Upper lobe of right lung (tissue), 1 donor: ENCODE measurements around the gene RNF13. TPM values are rescaled to one million over a fixed set of nuclear protein-coding genes. Genes with fewer than 3 reads are reported as not detected.

ENCODE experiments used
- ATAC-seq: fragments of 200-7000 bp; cut with Tn5 transposase; one replicate; pipeline ENCODE4 v1.9.1; 2020; ENCODE audit warnings: mild to moderate bottlenecking, moderate library complexity
- DNase-seq: peaks from one replicate; pipeline ENCODE4 v3.0.0-alpha.2; 2020
- H3K27ac ChIP-seq: fragments of 200-600 bp; one replicate; pipeline ENCODE4 v1.8.0; 2022
- H3K27me3 ChIP-seq: fragments of 200-600 bp; one replicate; pipeline ENCODE4 v1.8.0; 2022; ENCODE audit warnings: mild to moderate bottlenecking
- H3K36me3 ChIP-seq: fragments of 200-600 bp; one replicate; pipeline ENCODE4 v1.8.0; 2022
- H3K4me1 ChIP-seq: fragments of 200-600 bp; one replicate; pipeline ENCODE4 v1.8.0; 2022
- H3K4me3 ChIP-seq: fragments of 200-600 bp; one replicate; pipeline ENCODE4 v1.8.0; 2022; ENCODE audit warnings: mild to moderate bottlenecking
- H3K9me3 ChIP-seq: fragments of 200-600 bp; one replicate; pipeline ENCODE4 v1.8.0; 2022
- intact Hi-C: fragments of 100-400 bp; cut with DNase I; formaldehyde crosslinking; loops from one replicate; pipeline ENCODE4 v1.11.0; 2022
- total RNA-seq: library from RNA; stranded (reverse); fragmentation: NEBNext Ultra II Directional; extraction: Animal tissue kit (Norgen Biotek cat#: 25700); gene quantifications from one replicate; pipeline ENCODE4 v1.2.1, GENCODE V29; 2021
- TF ChIP-seq, protein P1 (sequence below): fragments of 200-600 bp; IDR thresholded peaks from one replicate; pipeline ENCODE4 v1.8.0; 2022; ENCODE audit warnings: antibody characterized with exemption
- donor health status: DM: no; HTN: yes; CAD: no; lungs with severe emphysema.

Gene RNF13
- total RNA-seq, 1 donor from 2014 or later, result 136 TPM

DNA sequence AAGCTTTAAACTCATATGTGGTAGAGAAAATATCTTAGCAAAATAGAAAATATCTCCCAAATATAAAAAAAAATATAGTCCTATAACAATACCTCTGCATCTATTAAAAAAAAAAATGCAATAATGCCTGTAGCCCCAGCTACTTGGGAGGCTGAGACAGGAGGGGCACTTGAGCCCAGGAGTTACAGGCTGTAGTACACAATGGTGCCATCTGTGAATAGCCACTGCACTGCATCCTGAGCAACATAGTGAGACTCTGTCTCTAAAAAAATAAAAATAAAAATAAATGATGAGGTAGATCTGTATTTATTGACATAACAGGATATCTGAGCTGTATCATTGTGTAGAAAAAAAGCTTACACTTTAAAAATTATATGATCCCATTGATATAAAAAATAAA, 87.3 kb downstream of the RNF13 start:
- Histone ChIP-seq H3K36me3 (peaks cover 32% of the 10 kb centered on the region), H3K27ac (no peak overlapping the region), H3K9me3 (no peaks in the 10 kb centered on the region), H3K4me1 (no peaks in the 10 kb centered on the region), H3K4me3 (no peak overlapping the region), H3K27me3 (no peaks in the 10 kb centered on the region)
- intact Hi-C loops, result no loop called here
- ATAC-seq (no peak), DNase-seq (no peak)
- TF ChIP-seq, protein P1, sequence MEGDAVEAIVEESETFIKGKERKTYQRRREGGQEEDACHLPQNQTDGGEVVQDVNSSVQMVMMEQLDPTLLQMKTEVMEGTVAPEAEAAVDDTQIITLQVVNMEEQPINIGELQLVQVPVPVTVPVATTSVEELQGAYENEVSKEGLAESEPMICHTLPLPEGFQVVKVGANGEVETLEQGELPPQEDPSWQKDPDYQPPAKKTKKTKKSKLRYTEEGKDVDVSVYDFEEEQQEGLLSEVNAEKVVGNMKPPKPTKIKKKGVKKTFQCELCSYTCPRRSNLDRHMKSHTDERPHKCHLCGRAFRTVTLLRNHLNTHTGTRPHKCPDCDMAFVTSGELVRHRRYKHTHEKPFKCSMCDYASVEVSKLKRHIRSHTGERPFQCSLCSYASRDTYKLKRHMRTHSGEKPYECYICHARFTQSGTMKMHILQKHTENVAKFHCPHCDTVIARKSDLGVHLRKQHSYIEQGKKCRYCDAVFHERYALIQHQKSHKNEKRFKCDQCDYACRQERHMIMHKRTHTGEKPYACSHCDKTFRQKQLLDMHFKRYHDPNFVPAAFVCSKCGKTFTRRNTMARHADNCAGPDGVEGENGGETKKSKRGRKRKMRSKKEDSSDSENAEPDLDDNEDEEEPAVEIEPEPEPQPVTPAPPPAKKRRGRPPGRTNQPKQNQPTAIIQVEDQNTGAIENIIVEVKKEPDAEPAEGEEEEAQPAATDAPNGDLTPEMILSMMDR, result no peak

DNA sequence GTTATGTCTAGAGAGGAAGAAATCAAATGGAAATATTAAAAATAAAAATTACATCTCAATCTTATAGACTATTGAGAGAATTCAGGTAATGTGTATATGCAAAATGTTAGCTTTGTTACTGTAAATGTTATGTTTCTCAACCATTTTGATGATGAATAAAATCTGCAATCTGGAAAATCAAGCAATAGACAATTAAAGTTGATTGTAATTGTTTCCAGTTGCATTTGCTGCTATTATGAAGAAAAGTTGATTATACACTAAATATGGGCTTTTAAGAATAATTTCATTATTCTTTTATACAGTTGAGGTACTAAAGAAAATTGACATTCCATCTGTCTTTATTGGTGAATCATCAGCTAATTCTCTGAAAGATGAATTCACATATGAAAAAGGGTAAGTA, 88.8 kb downstream of the RNF13 start:
- intact Hi-C loops, result no loop called here

DNA sequence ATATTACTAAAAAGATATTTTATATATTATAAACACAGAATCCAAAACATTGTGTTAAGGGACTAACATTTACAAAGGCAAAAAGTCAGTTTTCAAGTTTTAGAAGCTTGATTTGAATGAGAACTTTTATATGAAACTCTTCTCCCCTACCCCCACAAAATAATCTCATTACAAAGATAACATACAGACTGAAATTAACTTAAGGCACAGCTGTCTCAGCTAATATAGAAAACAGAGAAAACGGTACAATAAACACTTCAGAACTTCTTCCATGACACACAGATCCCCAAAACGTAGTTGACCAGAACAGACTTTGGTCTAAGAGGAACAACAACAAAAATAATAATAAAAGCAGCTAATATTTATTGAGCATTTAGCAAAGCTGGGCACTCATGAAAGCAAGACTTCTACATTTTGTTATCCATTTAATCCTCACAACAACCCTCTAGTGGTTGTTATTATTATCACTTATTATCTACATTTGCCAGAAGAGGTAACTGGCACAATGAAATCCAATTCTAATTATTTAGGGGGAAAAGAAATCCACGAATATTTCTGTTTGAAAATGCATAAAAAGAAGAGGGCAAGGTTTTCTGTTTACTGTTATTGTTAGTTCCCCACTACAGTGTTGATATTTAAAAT, 89.6 kb downstream of the RNF13 start:
- Histone ChIP-seq H3K36me3 (peaks cover 14% of the 10 kb centered on the region), H3K27ac (no peak overlapping the region), H3K9me3 (no peaks in the 10 kb centered on the region), H3K4me3 (no peak overlapping the region), H3K4me1 (no peaks in the 10 kb centered on the region), H3K27me3 (no peaks in the 10 kb centered on the region)
- intact Hi-C loops, result no loop called here
- DNase-seq (no peak), ATAC-seq (no peak)
- TF ChIP-seq, protein P1, result peak; percentile 16

More for the DNA sequence above, 88.8 kb downstream of the RNF13 start:
- ATAC-seq (no peak), DNase-seq (no peak)
- Histone ChIP-seq H3K27ac (no peak overlapping the region), H3K4me3 (no peak overlapping the region), H3K9me3 (no peaks in the 10 kb centered on the region), H3K27me3 (no peaks in the 10 kb centered on the region), H3K36me3 (peaks cover 18% of the 10 kb centered on the region), H3K4me1 (no peaks in the 10 kb centered on the region)
- TF ChIP-seq, protein P1, result no peak

DNA sequence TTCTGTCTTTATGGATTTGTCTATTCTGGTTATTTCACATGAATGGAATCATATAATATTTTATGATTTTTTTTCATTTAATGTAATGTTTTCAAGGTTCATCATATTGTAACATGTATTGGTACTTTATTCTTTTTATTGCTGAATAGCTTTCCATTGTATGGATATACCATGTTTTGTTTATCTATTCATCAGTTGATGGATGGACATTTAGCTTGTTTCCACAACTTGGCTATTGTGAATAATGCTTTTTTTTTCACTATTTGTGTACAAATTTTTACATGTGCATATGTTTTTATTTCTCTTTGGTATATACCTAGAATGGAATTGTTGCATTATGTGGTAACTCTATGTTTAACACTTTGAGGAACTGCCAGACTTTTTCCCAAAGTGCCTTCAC, 93.0 kb downstream of the RNF13 start:
- H3K4me3 ChIP-seq, result no peak overlapping the region
- peaks cover 7% of the 10 kb centered on the region for H3K36me3 ChIP-seq
- intact Hi-C loops, result no loop called here
- H3K27ac ChIP-seq, result no peak overlapping the region
- DNase-seq, result no peak
- no peak for ATAC-seq
- no peaks in the 10 kb centered on the region for H3K27me3 ChIP-seq
- TF ChIP-seq, protein P1, result no peak
- no peaks in the 10 kb centered on the region for H3K9me3 ChIP-seq
- H3K4me1 ChIP-seq, result no peaks in the 10 kb centered on the region

DNA sequence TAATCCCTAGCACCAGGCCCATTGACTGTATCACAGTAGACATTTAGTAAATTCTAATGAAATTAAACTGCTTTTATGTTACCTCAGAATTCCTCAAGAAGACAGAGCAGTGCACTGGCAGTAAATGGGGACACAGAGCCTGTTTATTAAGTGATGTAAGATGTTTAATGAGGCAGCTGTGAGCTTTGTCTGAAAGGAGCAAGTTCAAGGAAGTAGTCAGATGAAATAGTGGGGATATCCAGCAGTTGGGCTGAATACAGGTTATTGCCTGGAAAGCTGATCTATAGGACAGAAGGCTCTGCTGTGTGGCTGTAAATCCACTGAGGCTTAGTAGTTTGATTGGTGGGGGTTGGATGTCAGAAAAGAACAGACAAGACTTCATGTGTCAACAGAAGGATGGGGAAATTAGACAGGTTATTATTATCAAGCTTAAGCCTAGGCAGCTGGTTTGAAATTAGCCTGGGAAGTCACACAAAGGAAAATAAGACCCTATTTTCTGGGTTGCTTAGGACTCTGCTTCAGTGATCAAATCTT, 95.5 kb downstream of the RNF13 start:
- ATAC-seq, result no peak
- H3K4me1 ChIP-seq, result no peaks in the 10 kb centered on the region
- no peak for DNase-seq
- intact Hi-C loops, result no loop called here
- H3K36me3 ChIP-seq, result peaks cover 16% of the 10 kb centered on the region
- no peaks in the 10 kb centered on the region for H3K9me3 ChIP-seq
- H3K27me3 ChIP-seq, result no peaks in the 10 kb centered on the region
- TF ChIP-seq, protein P1, result no peak
- H3K4me3 ChIP-seq, result no peak overlapping the region
- H3K27ac ChIP-seq, result no peak overlapping the region
